Measurements from ENCODE around the gene TTC38. TPM values are rescaled to one million over a fixed set of nuclear protein-coding genes. Genes with fewer than 3 reads are reported as not detected.

TTC38 gene
- 10 to 100 TPM; 67.7 to 76.9 TPM for total RNA-seq

DNA sequence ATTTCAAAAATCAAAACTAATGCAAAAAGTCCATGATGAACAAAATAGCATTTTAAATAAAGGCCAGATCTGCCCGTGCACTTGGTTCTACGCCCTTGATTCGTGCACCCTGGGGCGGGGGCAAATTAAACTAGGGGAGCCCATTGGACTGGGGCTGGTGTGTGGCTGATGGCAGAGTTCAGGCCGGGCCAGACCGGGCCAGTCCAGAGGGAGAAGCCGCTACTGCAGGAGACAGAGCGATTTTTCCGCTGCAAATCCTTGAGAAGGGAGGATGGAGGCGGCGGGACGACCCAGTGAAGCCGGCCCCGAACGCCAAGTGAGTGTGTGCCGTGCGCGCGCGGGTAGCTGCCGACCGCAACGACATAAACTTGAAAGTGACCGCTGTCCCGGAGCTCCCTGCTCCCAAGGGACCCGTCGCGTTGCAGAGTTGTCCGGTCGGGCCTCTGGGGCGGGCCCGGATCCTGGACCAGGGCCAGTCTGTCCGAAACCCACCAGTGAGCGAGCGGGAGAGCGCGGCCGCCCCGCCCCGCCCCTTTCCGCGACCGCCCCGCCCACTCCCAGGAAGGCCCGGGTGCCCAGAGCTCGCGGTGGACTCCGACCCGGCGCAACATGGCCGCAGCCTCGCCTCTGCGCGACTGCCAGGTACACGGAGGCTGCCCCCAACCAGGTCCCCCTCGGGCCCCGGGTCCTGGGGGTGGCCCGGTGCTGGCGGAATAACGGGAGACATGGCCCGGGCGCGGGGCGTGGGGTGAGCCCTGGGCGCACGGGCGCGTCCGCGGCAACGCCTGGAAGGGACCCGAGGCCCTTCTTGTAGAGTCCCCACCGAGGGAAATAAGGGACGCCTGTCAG is at the start of gene TTC38:
TSS of gene TTC38 (plus strand) at position 578 of the 849 bp plus-strand sequence. CDS start at position 610, 32 bp downstream.
- H3K4me3 ChIP-seq = peak within 1 kb of the TSS; percentile 78
- H3K27ac ChIP-seq = peak within 1 kb of the TSS; percentile 83 to 87
- peaks cover 10% of the 10 kb centered on the region for H3K36me3 ChIP-seq
- TF ChIP-seq, protein P1, sequence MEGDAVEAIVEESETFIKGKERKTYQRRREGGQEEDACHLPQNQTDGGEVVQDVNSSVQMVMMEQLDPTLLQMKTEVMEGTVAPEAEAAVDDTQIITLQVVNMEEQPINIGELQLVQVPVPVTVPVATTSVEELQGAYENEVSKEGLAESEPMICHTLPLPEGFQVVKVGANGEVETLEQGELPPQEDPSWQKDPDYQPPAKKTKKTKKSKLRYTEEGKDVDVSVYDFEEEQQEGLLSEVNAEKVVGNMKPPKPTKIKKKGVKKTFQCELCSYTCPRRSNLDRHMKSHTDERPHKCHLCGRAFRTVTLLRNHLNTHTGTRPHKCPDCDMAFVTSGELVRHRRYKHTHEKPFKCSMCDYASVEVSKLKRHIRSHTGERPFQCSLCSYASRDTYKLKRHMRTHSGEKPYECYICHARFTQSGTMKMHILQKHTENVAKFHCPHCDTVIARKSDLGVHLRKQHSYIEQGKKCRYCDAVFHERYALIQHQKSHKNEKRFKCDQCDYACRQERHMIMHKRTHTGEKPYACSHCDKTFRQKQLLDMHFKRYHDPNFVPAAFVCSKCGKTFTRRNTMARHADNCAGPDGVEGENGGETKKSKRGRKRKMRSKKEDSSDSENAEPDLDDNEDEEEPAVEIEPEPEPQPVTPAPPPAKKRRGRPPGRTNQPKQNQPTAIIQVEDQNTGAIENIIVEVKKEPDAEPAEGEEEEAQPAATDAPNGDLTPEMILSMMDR (IDR thresholded peaks at IDR 0.05) = no peak
- no peaks in the 10 kb centered on the region for H3K27me3 ChIP-seq (replicated peaks; ENCODE audit: insufficient read depth)
- H3K4me1 ChIP-seq (ENCODE audit: control insufficient read depth in 1 of 2, low read depth in 2 of 2) = peaks cover 7 to 28% of the 10 kb centered on the region in 2 donors
- peak; percentile 64 for DNase-seq (ENCODE audit: low spot score)
- peak; percentile 86 for ATAC-seq (ENCODE audit: insufficient number of reproducible peaks, low FRiP score, low read depth)
- H3K9me3 ChIP-seq = no peaks in the 10 kb centered on the region

DNA sequence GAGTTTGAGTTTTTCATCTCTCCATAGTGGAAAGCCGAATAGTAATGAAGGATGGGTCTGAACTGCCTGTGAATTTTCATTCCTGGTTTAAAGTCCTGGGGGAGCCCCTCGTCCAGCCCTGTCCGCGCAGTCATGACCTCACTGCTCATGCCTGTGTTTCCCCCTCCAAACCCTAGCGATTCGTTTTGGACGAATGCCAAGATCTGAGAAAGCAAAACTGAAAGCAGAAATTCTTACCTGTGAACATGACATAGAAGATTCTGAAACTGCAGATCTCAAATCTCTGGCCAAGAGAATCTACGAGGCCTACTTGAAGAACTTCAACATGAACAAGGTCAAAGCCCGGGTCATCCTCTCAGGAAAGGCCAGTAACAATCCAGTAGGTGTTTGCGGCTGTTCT is 48.2 kb upstream of the TTC38 start:
- H3K27ac ChIP-seq = no peak overlapping the region
- H3K27me3 ChIP-seq (replicated peaks; ENCODE audit: insufficient read depth) = no peaks in the 10 kb centered on the region
- H3K36me3 ChIP-seq = peaks cover 50% of the 10 kb centered on the region
- no peaks in the 10 kb centered on the region for H3K9me3 ChIP-seq
- ATAC-seq (ENCODE audit: insufficient number of reproducible peaks, low FRiP score, low read depth) = no peak
- no peak for DNase-seq (ENCODE audit: low spot score)
- no peaks in the 10 kb centered on the region for H3K4me1 ChIP-seq (ENCODE audit: control insufficient read depth in 1 of 2, low read depth in 2 of 2)
- TF ChIP-seq, protein P1 (IDR thresholded peaks at IDR 0.05) = no peak
- H3K4me3 ChIP-seq = no peak overlapping the region

DNA sequence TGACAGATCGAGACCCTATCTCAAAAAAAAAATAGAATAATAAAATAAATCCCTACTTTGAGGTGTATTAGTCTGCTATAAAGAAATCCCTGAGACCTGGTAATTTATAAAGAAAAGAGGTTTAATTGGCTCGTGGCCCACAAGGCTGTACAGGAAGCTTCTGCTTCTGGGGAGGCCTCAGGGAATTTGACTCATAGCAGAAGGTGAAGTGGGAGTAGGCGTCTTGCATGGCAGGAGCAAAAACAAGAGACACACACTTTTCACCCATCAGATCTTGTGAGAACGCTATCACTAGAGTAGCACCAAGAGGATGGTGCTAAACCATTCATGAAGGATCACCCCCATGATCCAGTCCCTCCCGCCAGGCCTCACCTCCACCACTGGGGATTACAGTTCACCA is 46.9 kb upstream of the TTC38 start:
- TF ChIP-seq, protein P1 (IDR thresholded peaks at IDR 0.05) = no peak
- Histone ChIP-seq H3K4me3 (no peak overlapping the region), H3K27ac (no peak overlapping the region), H3K9me3 (no peaks in the 10 kb centered on the region), H3K27me3 (replicated peaks; ENCODE audit: insufficient read depth) (no peaks in the 10 kb centered on the region), H3K4me1 (ENCODE audit: control insufficient read depth in 1 of 2, low read depth in 2 of 2) (no peaks in the 10 kb centered on the region), H3K36me3 (peaks cover 43% of the 10 kb centered on the region)
- ATAC-seq (ENCODE audit: insufficient number of reproducible peaks, low FRiP score, low read depth) (no peak), DNase-seq (ENCODE audit: low spot score) (no peak)

DNA sequence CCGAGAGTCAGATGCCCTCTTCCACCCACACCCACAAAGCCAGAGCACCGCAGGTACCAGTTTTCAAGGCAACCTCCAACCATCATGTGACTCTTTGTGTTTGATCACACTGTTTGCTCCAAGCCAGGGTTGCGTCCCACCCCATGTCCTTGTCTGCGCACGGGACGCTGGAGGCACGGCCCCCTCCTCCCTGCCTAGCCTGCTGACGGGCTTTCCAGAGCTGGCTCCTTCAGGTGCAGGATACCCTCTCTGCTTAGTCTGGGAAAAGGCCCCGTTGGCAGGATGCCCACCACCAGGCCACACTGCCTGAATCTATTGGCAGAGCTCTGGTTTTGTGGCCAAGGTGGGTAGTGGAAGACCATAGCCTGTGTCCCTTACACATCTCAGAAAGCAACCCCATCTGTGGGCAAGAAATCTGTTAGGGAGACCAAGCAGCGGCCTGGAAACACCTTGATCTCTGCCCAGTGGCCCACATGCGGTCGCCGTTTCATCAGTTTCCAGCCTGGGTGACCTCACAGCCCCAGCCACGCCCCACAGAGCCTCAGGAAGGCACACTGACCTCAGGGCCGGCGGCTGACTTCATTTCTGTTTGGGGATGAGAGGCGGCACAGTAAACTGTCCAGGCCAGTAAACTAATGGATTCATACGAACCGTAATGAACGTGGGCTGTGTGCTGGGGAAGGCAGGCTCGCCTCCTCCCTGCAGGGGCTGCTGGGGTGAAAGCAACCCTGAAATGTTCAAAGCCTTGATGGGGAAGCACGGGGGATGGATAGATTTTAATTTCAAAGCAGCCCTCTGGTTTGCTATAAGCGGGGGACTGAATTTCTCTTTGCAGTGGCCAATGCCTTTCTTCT is 43.5 kb upstream of the TTC38 start:
- no peak for DNase-seq (ENCODE audit: low spot score)
- Histone ChIP-seq H3K27ac (no peak overlapping the region), H3K9me3 (no peaks in the 10 kb centered on the region), H3K4me3 (no peak overlapping the region), H3K36me3 (peaks cover 22% of the 10 kb centered on the region), H3K27me3 (replicated peaks; ENCODE audit: insufficient read depth) (no peaks in the 10 kb centered on the region), H3K4me1 (ENCODE audit: control insufficient read depth in 1 of 2, low read depth in 2 of 2) (no peaks in the 10 kb centered on the region)
- ATAC-seq (ENCODE audit: insufficient number of reproducible peaks, low FRiP score, low read depth) = no peak
- TF ChIP-seq, protein P1 (IDR thresholded peaks at IDR 0.05) = no peak

DNA sequence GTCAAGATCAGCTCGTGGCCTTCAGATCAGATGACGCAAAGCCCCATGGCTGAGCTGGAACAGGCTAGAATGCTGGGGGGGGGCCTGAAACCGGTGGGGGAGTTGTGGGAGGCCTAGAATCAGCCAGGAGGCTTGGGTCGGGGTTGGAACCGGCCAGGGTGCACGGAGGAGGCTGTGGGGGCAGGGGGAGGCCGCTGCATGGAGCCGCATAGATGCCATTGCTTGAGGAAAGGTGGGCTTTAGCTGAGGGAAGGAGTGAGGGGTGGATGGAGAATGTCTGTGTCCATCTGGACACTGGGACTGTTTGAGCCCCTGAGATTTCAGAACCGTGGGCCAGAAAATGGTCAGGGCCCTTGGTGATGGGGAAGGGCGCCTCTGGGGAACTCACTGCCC is 42.9 kb upstream of the TTC38 start:
- no peak for ATAC-seq (ENCODE audit: insufficient number of reproducible peaks, low FRiP score, low read depth)

More for the DNA sequence above, 42.9 kb upstream of the TTC38 start:
- no peak for DNase-seq (ENCODE audit: low spot score)
- Histone ChIP-seq H3K36me3 (peaks cover 16% of the 10 kb centered on the region), H3K9me3 (no peaks in the 10 kb centered on the region), H3K27me3 (replicated peaks; ENCODE audit: insufficient read depth) (no peaks in the 10 kb centered on the region), H3K27ac (no peak overlapping the region), H3K4me1 (ENCODE audit: control insufficient read depth in 1 of 2, low read depth in 2 of 2) (no peaks in the 10 kb centered on the region), H3K4me3 (no peak overlapping the region)
- TF ChIP-seq, protein P1 (IDR thresholded peaks at IDR 0.05) = no peak

Measured in thoracic aorta (tissue), 2 donors.